Limb (tissue), 2 donors: Measurements from ENCODE around the gene MAZ.
"Not testable (repeated sequence)": the region's sequence is repeated elsewhere in the genome, so short reads cannot be mapped to it uniquely, and the experiment has no call there.

Experiments used
- DNase-seq, 2 donors: peaks; one replicate each; pipeline ENCODE4 v3.0.0-alpha.2; 2016; ENCODE audit errors: extremely low spot score in 2 of 2

The MAZ gene

GRCh38 chr16:29806099-29806579 lies at the start of gene MAZ:
MAZ (plus strand) TSS chr16:29806529; CDS start chr16:29806702, 173 bp downstream.
- DNase-seq: no peak

- DNase-seq: no peak
Observed at GRCh38 chr16:29756654-29757053, 49.7 kb upstream of the MAZ start.

- not testable (repeated sequence) for DNase-seq
Observed at GRCh38 chr16:29757086-29757485, 49.2 kb upstream of the MAZ start.

GRCh38 chr16:29757950-29758466 lies 48.3 kb upstream of the MAZ start:
- no peak for DNase-seq

GRCh38 chr16:29760567-29761279 lies 45.6 kb upstream of the MAZ start:
- no peak for DNase-seq

GRCh38 chr16:29761280-29761651 lies 45.1 kb upstream of the MAZ start:
- DNase-seq: not testable (repeated sequence)

- DNase-seq: no peak
Observed at GRCh38 chr16:29761882-29762281, 44.4 kb upstream of the MAZ start.

- DNase-seq: no peak
Observed at GRCh38 chr16:29763326-29763725, 43.0 kb upstream of the MAZ start.

- DNase-seq: no peak
Observed at GRCh38 chr16:29765167-29766032, 40.9 kb upstream of the MAZ start.

- no peak for DNase-seq
Observed at GRCh38 chr16:29766571-29766970, 39.8 kb upstream of the MAZ start.

GRCh38 chr16:29767062-29767461 lies 39.3 kb upstream of the MAZ start:
- DNase-seq: no peak

- DNase-seq: no peak
Observed at GRCh38 chr16:29769507-29769906, 36.8 kb upstream of the MAZ start.

- DNase-seq: no peak
Observed at GRCh38 chr16:29770250-29770929, 35.9 kb upstream of the MAZ start.

- DNase-seq: not testable (repeated sequence)
Observed at GRCh38 chr16:29772330-29772729, 34.0 kb upstream of the MAZ start.

- no peak for DNase-seq
Observed at GRCh38 chr16:29774730-29775129, 31.6 kb upstream of the MAZ start.

GRCh38 chr16:29775742-29776408 lies 30.5 kb upstream of the MAZ start:
- DNase-seq: no peak

- no peak for DNase-seq
Observed at GRCh38 chr16:29777576-29778350, 28.6 kb upstream of the MAZ start, which contains the start of gene ZG16. ZG16 (plus strand) TSS chr16:29778256; CDS start chr16:29779267, 1,011 bp downstream.

- no peak for DNase-seq
Observed at GRCh38 chr16:29779474-29779873, 26.9 kb upstream of the MAZ start.

GRCh38 chr16:29783094-29783953 lies 23.0 kb upstream of the MAZ start:
- not testable (repeated sequence) for DNase-seq
